Pons (tissue), 1 donor: ENCODE results near the gene CINP.

Experiments
- DNase-seq: peaks from one replicate; pipeline ENCODE4 v3.0.0-alpha.2; 2016; ENCODE audit warnings: low spot score

The CINP gene

GRCh38 chr14:102362545-102363181 is at the start of gene CINP, which contains the start of gene TECPR2:
TSS of gene CINP (minus strand) at chr14:102362890. CDS start at chr14:102362851, 39 bp downstream.
TSS of gene TECPR2 (plus strand) at chr14:102362941. CDS start at chr14:102376722, 13,781 bp downstream.
- DNase-seq = peak; percentile 95

DNA sequence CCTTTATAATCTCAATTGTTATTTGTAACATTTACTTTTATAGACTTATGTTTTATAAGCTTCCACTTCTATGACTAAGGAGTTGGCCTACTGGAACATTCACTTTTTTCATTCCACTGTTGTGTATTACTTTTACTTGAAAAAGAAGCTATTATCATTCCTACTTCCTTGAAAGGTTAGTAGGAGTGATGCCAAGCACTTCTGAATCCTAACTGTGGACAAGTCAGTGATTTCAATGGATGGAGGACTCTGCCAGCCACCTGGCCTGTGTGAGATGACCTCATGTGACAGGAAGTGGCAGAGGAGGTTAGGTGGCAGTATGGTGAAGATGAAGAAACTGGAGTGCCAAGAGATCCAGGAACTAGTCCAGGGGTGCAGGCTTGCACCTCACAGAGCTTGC is 46.0 kb upstream of the CINP start:
- DNase-seq = no peak

DNA sequence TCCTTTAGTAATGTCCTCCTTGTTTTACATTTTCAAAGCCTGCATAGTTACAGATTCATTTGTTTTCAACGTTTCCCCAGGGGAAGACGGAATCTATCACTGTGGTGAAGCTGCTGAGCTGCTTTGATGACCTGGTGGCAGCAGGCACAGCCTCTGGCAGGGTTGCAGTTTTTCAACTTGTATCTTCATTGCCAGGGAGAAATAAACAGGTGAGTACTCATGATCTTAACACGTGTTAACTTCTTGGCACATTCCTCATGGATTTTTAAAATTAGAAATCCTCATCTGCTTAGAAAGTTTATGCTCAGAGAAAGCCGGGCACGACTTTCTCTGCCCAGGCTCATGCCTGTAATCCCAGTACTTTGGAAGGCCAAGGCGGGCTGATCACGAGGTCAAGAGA is 44.6 kb upstream of the CINP start:
- DNase-seq = no peak

- no peak for DNase-seq
Measured at GRCh38 chr14:102403028-102403427, 40.3 kb upstream of the CINP start.

- no peak for DNase-seq
Measured at GRCh38 chr14:102396521-102396920, 33.8 kb upstream of the CINP start.

GRCh38 chr14:102394717-102395375 is 32.2 kb upstream of the CINP start:
- DNase-seq = no peak

GRCh38 chr14:102392506-102392905 is 29.8 kb upstream of the CINP start:
- DNase-seq = no peak

DNA sequence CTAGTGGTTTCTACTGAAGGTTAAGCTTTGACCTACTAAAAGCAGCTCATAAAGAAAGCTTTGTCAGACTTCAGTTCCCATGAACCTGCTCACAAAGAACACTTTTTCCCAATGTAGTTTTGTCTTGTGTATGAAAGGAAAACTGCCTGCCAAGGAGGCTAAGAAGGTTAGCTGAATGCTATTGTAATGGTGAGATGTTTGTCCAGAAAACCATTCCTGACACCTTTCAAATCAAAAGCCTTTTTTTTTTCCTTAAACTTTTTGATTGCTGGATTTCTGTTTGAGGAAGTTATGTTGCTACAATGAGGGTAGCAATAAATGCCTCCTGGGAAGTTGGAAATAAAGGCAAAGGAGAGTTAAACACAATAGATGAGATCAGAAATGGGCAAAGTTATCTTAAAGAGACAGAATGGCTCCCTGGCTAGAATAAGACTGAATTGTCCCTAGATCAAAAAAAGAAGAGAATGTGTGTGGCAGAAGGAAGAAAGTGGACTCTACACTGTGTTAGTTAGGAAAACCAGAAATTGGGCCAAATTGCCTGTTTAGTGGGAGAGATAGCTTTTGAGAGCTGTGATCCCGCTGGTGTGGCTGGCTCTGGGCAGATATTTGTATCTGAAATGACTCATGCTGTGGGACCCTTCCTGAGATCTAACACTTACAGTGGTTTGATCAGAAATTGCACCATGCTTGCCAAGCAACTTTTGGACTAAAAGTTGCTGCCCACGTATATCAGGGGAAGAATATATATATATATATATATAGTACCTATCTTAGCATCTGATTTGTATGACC is 27.6 kb upstream of the CINP start:
- peak; percentile 81 for DNase-seq

- no peak for DNase-seq
Measured at GRCh38 chr14:102389246-102389645, 26.6 kb upstream of the CINP start.

GRCh38 chr14:102387086-102387485 is 24.4 kb upstream of the CINP start:
- DNase-seq = no peak

DNA sequence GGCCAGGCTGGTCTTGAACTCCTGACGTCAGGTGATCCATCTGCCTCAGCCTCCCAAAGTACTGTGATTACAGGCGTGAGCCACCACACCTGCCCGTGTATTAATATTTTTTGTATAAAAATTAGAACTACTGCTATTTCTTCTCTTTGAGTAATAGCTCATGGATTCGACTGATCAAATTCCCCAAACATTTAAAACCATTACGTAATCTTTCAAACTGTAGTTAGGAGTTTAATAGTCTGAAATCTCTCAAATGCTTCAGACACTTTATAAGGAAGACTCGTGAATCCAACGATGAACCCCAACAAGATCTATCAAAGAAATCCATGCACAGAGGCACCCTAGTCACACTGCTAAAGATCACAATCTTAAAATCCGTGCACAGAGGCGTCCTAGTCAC is 16.1 kb upstream of the CINP start:
- no peak for DNase-seq

- no peak for DNase-seq
Measured at GRCh38 chr14:102377696-102378095, 15.0 kb upstream of the CINP start.

DNA sequence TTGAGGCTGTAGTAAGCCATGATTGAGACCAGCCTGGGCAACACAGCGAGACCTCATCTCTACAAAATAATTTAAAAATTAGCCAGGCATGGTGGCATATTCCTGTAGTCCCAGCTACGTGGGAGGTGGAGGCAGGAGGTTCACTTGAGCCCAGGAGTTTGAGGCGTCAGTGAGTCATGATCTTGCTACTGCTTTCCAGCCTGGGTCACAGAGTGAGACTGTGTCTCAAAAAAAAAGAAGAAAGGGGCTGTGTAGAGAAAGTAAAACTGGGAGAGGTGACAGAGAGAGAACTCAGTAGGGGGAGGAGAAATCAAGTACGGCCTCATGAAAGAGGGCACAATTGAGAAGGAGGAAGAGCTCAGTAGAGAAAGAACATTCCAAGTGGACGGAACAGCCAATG is 12.4 kb upstream of the CINP start:
- no peak for DNase-seq

DNA sequence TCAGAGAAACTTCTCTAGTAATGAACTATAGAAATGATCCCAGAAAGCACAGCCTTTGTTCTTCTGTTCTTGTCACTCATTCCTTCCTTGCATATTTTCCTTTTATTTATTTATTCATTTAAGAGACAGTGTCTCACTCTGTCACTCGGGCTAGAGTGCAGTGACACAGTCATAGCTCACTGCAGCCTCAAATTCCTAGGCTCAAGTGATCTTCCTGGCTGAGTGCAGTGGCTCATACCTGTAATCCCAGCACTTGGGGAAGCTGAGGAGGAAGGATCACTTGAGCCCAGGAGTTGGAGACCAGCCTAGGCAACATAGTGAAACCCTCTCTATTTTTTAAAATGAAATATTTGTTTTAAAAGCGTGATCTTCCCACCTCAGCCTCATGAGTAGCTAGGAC is 11.6 kb upstream of the CINP start:
- DNase-seq = no peak

- DNase-seq = no peak
Measured at GRCh38 chr14:102373110-102373509, 10.4 kb upstream of the CINP start.

DNA sequence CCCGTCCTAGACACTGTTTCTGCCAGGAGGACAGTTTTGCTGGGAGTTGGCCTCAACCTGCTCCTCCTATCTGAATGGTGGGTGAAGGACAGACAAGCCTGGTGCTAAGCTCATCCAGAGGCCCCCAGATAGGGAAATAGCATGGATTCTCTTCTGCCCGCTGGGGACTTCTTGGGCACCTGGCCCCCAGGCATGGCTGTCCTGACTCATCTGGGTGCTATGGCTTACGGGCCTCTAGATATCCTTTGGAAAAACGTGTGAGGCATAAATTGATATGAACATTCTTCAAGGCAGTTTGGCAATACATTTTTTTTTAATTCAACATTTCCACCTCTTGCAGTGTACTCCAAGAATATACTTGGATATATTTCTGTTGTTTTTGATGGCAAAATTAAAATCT is 8.7 kb upstream of the CINP start:
- no peak for DNase-seq

- peak; percentile 54 for DNase-seq
Measured at GRCh38 chr14:102370305-102370809, 7.7 kb upstream of the CINP start.

DNA sequence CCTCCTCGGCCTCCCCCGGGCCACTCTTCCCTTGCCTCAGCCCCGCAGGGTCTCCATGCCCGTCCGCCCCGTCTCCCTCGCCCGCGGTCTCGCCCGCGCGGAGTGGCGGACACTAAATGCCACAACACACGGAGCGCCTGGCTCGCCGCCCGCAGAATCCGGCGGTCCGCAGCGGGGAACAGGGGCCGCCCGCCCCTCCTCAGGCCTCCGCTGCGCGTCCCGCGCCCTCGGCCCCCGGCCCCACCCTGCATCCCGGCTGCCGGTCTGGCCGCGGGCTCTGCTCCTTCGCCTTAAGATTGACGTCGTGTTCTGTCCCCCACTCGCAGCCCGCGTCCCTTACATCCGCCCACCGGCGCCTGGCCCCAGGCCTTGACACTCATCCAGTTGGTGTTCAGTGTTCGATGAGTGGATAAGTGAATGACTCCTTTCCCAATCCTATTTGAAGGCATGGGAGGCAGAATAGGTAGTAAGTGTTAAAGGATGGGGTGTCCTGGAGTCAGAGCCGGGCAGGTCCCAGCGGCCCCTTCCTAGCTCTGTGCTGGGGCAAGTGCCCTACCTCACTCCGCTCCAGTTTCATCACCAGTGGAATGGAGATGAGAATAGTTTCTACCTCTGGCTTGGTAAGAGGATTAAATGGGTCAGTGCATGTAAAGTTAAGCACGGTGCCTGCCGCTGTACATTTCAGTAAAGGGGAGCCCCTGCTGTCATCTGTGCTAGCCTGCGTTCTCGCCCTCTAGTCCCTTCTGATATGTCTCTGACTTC is 673 bp upstream of the CINP start:
- peak; percentile 57 for DNase-seq

GRCh38 chr14:102362084-102362483 is 606 bp downstream of the CINP start:
- peak; percentile 45 for DNase-seq

GRCh38 chr14:102360388-102360787 is 2.3 kb downstream of the CINP start:
- DNase-seq = no peak

DNA sequence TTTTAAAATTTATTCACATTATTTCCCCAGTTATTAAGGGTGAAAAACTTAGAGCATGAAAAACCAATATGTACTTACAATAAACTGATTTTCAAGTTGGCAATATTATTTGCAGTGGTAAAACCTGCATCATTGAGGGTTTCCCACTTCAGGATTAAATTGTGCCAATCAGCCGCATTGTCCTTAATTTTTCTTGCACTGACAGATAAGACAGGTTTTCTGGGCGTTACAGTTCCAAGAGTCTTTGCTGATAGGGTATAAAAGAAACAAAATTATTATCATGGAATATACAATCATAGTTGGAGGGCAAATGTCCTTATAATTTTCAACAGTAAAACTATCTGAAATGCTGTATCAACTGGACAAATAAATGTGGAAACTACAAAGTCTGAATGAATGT is 3.3 kb downstream of the CINP start:
- DNase-seq = no peak

- no peak for DNase-seq
Measured at GRCh38 chr14:102356280-102356679, 6.4 kb downstream of the CINP start.
